GM19099 (cell line): ENCODE results near the gene ZBED4.

ENCODE experiments used
- POLR2A ChIP-seq: IDR thresholded peaks from 3 replicates; pipeline ENCODE4 v1.6.1; 2011; ENCODE audit warnings: low read depth; ENCODE audit not compliant: insufficient read length; ENCODE audit errors: extremely low read depth

Gene ZBED4

GRCh38 chr22:49924113-49924833, 70.6 kb downstream of the ZBED4 start:
- TF ChIP-seq POLR2A, result no peak

GRCh38 chr22:49925525-49926128, 72.0 kb downstream of the ZBED4 start:
- peak; percentile 59 for TF ChIP-seq POLR2A

GRCh38 chr22:49926916-49927315, 73.3 kb downstream of the ZBED4 start:
- no peak for TF ChIP-seq POLR2A

- TF ChIP-seq POLR2A, result no peak
These were observed 74.0 kb downstream of the ZBED4 start for GRCh38 chr22:49927483-49928184.

GRCh38 chr22:49928185-49928495, 74.5 kb downstream of the ZBED4 start:
- TF ChIP-seq POLR2A, result no peak

GRCh38 chr22:49928555-49929210, 75.0 kb downstream of the ZBED4 start:
- no peak for TF ChIP-seq POLR2A

- no peak for TF ChIP-seq POLR2A
These were observed 75.8 kb downstream of the ZBED4 start for GRCh38 chr22:49929211-49929979.

- no peak for TF ChIP-seq POLR2A
These were observed 76.4 kb downstream of the ZBED4 start for GRCh38 chr22:49929994-49930575.

GRCh38 chr22:49930596-49931412, 77.2 kb downstream of the ZBED4 start:
- TF ChIP-seq POLR2A, result no peak

- no peak for TF ChIP-seq POLR2A
These were observed 79.9 kb downstream of the ZBED4 start for GRCh38 chr22:49933236-49934159.

DNA sequence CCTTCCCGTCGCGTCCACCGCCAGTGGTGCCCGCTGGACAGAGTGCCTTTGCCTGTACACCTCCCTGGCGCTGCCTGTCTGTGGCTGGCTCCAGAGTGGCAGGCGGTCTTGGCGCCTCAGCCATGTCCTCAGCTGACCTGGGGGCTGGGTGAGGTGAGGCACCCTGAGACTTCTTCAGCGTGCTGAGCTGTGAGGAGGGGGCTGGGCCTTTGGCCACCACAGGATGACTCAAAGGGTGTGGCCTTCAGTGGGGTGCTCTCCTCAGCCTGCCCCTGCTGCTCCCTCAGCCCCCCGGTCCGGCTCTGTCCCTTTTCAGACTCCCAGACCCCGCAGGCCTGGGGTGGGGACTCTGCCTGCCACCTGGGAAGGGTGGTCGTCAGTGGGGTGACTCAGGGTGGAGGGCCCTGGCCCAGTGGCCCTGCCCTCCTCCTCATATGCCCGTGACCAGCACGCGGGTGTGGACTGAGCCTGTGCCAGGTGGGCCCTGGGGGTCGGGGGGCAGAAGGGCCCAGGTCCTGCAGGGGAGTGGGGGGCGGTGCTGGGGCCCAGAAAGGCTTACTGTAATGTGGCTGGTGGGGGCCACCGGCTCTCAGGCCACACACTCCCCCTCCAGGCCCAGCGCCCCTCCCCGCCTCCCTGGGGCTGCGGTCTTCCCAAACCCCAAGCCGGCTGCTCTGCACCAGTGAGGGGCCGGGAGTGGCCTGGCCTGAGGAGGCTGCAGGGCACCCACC, 80.7 kb downstream of the ZBED4 start:
- TF ChIP-seq POLR2A, result no peak

GRCh38 chr22:49934891-49935557, 81.4 kb downstream of the ZBED4 start:
- no peak for TF ChIP-seq POLR2A

GRCh38 chr22:49935561-49935960, 81.9 kb downstream of the ZBED4 start:
- no peak for TF ChIP-seq POLR2A
